Measurements from ENCODE around the gene PLCL2.
"Not testable (repeated sequence)": the region's sequence is repeated elsewhere in the genome, so short reads cannot be mapped to it uniquely, and the experiment has no call there.

DNA sequence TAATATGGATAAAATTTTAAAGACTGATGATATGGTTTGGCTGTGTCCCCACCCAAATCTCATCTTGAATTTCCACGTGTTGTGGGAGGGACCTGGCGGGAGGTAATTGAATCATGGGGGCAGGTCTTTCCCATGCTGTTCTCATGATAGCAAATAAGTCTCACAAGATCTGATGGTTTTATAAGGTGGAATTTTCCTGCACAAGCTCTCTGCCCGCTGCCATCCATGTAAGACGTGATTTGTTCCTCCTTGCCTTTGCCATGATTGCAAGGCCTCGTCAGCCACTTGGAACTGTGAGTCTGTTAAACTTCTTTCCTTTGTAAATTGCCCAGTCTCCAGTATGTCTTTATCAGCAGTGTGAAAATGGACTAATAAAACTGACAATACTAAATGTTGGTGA, 222.0 kb downstream of the PLCL2 start:
- TF ChIP-seq, protein P1, sequence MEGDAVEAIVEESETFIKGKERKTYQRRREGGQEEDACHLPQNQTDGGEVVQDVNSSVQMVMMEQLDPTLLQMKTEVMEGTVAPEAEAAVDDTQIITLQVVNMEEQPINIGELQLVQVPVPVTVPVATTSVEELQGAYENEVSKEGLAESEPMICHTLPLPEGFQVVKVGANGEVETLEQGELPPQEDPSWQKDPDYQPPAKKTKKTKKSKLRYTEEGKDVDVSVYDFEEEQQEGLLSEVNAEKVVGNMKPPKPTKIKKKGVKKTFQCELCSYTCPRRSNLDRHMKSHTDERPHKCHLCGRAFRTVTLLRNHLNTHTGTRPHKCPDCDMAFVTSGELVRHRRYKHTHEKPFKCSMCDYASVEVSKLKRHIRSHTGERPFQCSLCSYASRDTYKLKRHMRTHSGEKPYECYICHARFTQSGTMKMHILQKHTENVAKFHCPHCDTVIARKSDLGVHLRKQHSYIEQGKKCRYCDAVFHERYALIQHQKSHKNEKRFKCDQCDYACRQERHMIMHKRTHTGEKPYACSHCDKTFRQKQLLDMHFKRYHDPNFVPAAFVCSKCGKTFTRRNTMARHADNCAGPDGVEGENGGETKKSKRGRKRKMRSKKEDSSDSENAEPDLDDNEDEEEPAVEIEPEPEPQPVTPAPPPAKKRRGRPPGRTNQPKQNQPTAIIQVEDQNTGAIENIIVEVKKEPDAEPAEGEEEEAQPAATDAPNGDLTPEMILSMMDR (IDR thresholded peaks at IDR 0.05; ENCODE audit: low read depth, low read length) = not testable (repeated sequence)
- not testable (repeated sequence) for TF ChIP-seq EZH2phosphoT487 (IDR thresholded peaks at IDR 0.05; ENCODE audit: low read depth)
